H7 (cell line): ENCODE measurements around the gene CCDC187. TPM values are rescaled to one million over a fixed set of nuclear protein-coding genes. Genes with fewer than 3 reads are reported as not detected.

Source experiments
- DNase-seq: peaks from one replicate; pipeline ENCODE4 v3.0.0; 2012
- H3K27me3 ChIP-seq: 2 replicates; pipeline ENCODE4 v1.6.0; 2011; ENCODE audit warnings: mild to moderate bottlenecking, low read length; ENCODE audit not compliant: control insufficient read depth, insufficient read depth
- H3K36me3 ChIP-seq: replicated peaks from 2 replicates; pipeline ENCODE4 v1.5.1; 2011; ENCODE audit warnings: low read length; ENCODE audit not compliant: control insufficient read depth, insufficient read depth
- H3K4me3 ChIP-seq: 2 replicates; pipeline ENCODE4 v1.5.1; 2011; ENCODE audit warnings: low read depth, mild to moderate bottlenecking, control low read depth, low read length, moderate library complexity; ENCODE audit not compliant: insufficient read depth
- total RNA-seq: library from RNA; depleted of rRNA; stranded (reverse); fragments of >200 nt; shearing (Covaris generic); gene quantifications from 2 replicates; pipeline ENCODE4 v1.2.3, GENCODE V29; 2014

CCDC187 gene
- total RNA-seq, 1 experiment from 2014 or later = not detected

DNA sequence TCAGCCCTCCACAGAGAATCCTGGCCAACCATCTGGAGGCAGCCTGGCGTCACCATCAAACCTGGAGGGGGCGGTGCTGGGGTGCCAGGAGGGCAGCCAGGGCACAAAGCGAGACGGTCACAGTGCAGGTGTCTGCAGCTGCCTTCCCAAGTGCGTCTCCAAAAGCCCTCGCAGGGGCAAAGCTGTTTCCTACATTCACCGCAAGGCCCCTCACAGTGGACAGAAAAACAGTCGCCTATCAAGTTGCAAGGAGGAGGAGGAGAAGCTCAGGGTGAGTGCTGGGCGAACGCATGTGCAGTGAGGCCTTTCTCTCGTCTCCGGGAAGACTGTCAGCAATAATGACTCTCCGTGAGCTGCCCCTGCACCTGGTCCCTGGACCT is 81.0 kb downstream of the CCDC187 start:
- DNase-seq = no peak
- H3K36me3 ChIP-seq = peaks cover 1% of the 10 kb centered on the region
- no peak overlapping the region for H3K4me3 ChIP-seq

DNA sequence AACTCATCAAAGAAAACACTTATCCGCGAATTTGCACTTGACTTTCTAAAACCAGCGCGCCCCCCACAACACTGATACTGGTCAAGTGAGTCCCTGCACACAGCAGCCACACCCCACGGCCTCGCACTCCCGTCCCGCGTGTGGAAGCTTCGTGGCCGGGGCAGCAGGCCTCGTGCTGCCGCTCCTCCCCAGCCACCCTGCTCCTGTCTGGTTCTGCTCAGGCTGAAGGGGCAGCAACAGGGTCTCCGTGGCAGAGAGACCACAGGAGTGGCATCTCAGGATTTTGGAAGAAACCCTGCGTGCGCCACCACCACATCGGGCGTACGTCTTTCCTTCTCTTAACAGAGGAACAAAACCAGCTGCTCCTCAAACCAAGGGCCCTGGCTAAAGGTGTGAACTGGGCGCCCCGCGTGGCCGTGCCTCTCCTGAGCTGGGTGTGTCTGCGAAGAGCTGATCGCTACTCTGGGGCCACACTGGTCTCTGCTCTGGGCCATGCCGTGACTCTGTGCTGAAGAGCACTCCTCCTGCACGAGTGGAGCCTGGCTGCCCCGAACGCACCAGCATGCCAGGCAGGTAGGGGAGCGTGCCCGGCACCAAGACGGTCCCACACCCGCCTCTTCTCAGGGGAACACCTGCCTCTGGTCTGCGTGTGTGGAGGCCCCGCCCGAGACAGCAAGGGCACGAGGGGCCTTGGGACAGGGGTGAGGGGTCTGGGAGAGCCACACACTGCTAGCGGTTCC is 81.6 kb downstream of the CCDC187 start:
- Histone ChIP-seq H3K27me3 (no peaks in the 10 kb centered on the region), H3K4me3 (no peak overlapping the region), H3K36me3 (peaks cover 1% of the 10 kb centered on the region)
- DNase-seq = no peak

More for the DNA sequence above, 81.0 kb downstream of the CCDC187 start:
- no peaks in the 10 kb centered on the region for H3K27me3 ChIP-seq

DNA sequence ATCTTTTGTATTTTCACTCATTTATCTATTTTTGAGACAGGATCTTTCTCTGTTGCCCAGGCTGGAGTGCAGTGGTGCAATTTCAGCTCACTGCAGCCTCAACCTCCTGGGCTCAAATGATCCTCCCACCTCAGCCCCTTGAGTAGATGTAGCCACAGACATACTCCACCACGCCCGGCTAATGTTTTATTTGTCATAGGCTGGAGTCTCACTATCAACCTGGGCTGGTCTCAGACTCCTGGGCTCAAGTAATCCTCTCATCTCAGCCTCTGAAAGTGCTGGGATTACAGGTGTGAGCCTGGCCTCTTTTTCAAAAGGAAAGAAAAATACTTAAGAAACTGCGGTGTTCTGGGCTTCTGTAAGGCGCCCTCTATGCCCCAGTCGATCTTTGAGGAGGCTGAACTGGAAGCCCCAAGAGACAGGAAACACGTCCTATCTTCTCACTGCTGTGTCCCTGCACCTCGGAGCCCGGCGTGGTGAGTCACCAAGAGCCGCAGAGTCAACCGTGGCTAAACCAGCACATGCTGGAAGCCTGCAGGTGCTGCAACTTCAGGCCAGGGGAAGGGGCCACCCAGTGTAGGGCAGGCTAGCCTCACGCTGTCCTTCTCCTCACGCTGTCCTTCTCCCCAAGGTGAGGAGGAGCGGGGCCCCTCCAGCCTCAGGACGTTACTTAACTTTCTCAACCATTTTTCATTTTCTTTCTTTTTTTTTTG is 83.7 kb downstream of the CCDC187 start:
- DNase-seq = no peak
- Histone ChIP-seq H3K4me3 (no peak overlapping the region), H3K36me3 (peaks cover 6% of the 10 kb centered on the region), H3K27me3 (no peaks in the 10 kb centered on the region)

- Histone ChIP-seq H3K4me3 (no peak overlapping the region), H3K36me3 (peaks cover 11% of the 10 kb centered on the region), H3K27me3 (no peaks in the 10 kb centered on the region)
- no peak for DNase-seq
Observed at GRCh38 chr9:136219276-136219675, 84.6 kb downstream of the CCDC187 start.

DNA sequence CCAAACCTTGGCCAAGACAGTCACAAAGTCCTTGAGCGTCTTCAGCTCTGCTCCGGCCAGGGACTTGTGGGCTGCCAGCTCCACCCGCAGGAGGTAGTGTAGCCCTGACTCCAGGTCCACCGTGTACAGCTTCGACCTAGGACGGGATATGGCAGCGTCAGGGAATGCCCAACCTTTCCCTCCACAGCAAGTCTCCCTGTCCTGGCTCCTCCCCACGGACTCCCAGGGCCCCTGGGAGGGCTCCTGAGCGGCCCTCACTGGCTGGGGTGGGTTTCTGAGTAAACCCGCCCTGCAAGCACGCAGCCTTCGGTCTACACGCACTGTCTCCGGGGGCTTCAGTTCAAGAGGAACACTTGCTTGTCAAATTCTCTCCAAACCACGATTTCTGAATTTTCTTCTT is 85.2 kb downstream of the CCDC187 start:
- no peaks in the 10 kb centered on the region for H3K27me3 ChIP-seq

DNA sequence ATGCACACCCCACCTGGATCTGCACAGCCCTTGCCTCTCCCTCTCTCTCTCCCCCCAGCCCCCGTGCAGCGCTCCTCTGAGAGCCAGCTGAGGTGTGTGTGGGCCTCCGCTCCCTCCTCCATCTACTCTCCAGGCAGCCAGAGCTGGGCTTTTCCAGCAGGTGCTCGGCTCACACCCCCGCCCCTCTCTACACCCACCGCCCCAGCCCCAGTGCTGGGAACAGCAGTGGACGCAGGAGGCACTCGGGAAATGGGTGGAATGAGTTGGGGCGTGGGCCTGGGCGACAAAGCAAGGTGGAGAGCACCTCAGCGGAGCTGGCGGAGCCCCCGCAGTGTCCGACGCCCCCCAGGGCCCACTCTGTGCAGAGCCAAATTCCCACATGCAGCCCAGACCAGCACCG is 85.6 kb downstream of the CCDC187 start:
- Histone ChIP-seq H3K4me3 (no peak overlapping the region), H3K36me3 (peaks cover 15% of the 10 kb centered on the region), H3K27me3 (no peaks in the 10 kb centered on the region)
- no peak for DNase-seq

More for the DNA sequence above, 85.2 kb downstream of the CCDC187 start:
- H3K36me3 ChIP-seq = peaks cover 14% of the 10 kb centered on the region
- H3K4me3 ChIP-seq = no peak overlapping the region
- DNase-seq = no peak

- no peaks in the 10 kb centered on the region for H3K27me3 ChIP-seq
- DNase-seq = peak; percentile 87
- peaks cover 15% of the 10 kb centered on the region for H3K36me3 ChIP-seq
- H3K4me3 ChIP-seq = no peak overlapping the region
Observed at GRCh38 chr9:136216541-136217244, 87.2 kb downstream of the CCDC187 start.

GRCh38 chr9:136213733-136214132 is 90.2 kb downstream of the CCDC187 start:
- no peaks in the 10 kb centered on the region for H3K27me3 ChIP-seq
- H3K4me3 ChIP-seq = no peak overlapping the region
- peaks cover 15% of the 10 kb centered on the region for H3K36me3 ChIP-seq
- DNase-seq = no peak

DNA sequence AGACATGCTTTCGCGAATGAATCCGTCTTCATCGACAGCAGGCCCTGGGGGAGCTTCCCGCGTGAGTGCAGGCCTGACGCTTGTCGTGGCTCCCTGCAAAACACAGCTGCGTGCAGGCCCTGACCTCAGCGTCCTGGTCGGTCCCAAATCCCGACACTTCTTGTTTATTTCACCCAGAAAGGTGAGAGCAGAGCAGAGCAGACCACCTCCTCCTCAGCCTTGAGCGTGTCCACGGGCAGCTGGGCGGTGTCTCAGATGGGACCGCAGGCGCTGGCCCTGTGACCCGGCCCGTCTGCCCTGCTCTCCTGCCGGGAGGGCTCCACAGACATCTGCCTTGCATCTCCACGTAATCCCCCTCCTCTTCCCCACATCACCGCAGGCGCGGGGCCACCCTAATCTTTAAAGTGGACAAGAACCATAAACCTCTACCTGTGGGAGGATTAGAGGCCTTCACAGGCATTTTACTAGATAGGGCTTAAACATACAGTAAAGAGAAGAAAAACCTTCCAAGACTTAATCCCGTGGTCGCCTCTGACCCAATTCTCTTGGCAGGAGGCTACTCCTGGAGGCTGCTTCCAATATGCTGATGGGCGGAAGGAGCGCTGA is 91.4 kb downstream of the CCDC187 start:
- peaks cover 15% of the 10 kb centered on the region for H3K36me3 ChIP-seq
- H3K27me3 ChIP-seq = no peaks in the 10 kb centered on the region
- DNase-seq = no peak

GRCh38 chr9:136211441-136212344 is 92.2 kb downstream of the CCDC187 start:
- H3K27me3 ChIP-seq = no peaks in the 10 kb centered on the region
- peaks cover 15% of the 10 kb centered on the region for H3K36me3 ChIP-seq
- DNase-seq = no peak
- no peak overlapping the region for H3K4me3 ChIP-seq

More for the DNA sequence above, 91.4 kb downstream of the CCDC187 start:
- H3K4me3 ChIP-seq = no peak overlapping the region

- H3K36me3 ChIP-seq = peaks cover 12% of the 10 kb centered on the region
- H3K4me3 ChIP-seq = no peak overlapping the region
- DNase-seq = no peak
- no peaks in the 10 kb centered on the region for H3K27me3 ChIP-seq
Observed at GRCh38 chr9:136211006-136211405, 92.9 kb downstream of the CCDC187 start.

- Histone ChIP-seq H3K36me3 (peaks cover 10% of the 10 kb centered on the region), H3K27me3 (peaks cover 3% of the 10 kb centered on the region; the same call in 1 of the 2 replicates), H3K4me3 (no peak overlapping the region)
- no peak for DNase-seq
Observed at GRCh38 chr9:136210276-136210675, 93.6 kb downstream of the CCDC187 start.

DNA sequence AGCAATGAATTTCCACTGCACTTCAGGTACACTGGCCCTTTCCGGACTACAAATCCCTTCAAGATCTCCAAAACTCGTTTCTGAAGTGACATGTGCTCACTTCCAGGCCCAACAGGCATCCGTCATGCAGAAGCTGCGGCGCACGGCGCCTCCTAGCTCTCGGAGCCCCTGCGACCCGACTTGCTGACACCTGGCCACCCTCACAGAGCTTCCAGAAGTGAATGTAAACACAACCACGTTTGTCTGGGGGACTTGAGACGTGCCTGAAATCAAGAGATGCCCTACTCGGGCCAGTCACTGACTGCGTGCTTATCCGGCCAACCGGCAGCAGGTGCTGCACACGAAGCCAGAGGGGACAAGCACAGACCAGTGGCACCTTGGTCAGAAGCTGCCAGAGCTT is 94.1 kb downstream of the CCDC187 start:
- H3K27me3 ChIP-seq = peaks cover 6% of the 10 kb centered on the region
- H3K4me3 ChIP-seq = no peak overlapping the region
- peaks cover 8% of the 10 kb centered on the region for H3K36me3 ChIP-seq
- DNase-seq = no peak

- DNase-seq = no peak
- H3K36me3 ChIP-seq = peaks cover 5% of the 10 kb centered on the region
- no peak overlapping the region for H3K4me3 ChIP-seq
- peaks cover 12% of the 10 kb centered on the region for H3K27me3 ChIP-seq
Observed at GRCh38 chr9:136209232-136209631, 94.7 kb downstream of the CCDC187 start.
